Sigmoid colon (tissue), 3 donors: ENCODE data around the gene IL7R.

Experiments used
- CTCF ChIP-seq, 4 experiments: fragments of 450-650 bp in 3 of 4; fragments of 200-600 bp in 1 of 4; IDR thresholded peaks; one replicate each; pipeline ENCODE4 v1.5.1; 2016 to 2019; ENCODE audit warnings: antibody characterized with exemption in 4 of 4, mild to moderate bottlenecking in 3 of 4, moderate library complexity in 2 of 4
- POLR2A ChIP-seq, 2 donors: fragments of 450-650 bp; IDR thresholded peaks; one replicate each; pipeline ENCODE4 v1.6.1; 2016; ENCODE audit warnings: antibody characterized with exemption in 2 of 2, mild to moderate bottlenecking in 2 of 2, moderate library complexity in 2 of 2

- no peak for TF ChIP-seq CTCF (IDR thresholded peaks at IDR 0.05)
- no peak for TF ChIP-seq POLR2A (IDR thresholded peaks at IDR 0.05)
Observed at GRCh38 chr5:35823347-35824098, 33.2 kb upstream of the IL7R start.
